Mesenchymal stem cell (in vitro differentiated cells and primary cell): ENCODE data around the gene RAB7B.

Experiments
- DNase-seq: peaks from one replicate; pipeline ENCODE4 v3.0.0-alpha.2; 2013
- H2AFZ ChIP-seq: one replicate; pipeline ENCODE4 v1.6.1; 2013; ENCODE audit warnings: low read depth, mild to moderate bottlenecking, control low read depth, inconsistent platforms, low read length, moderate library complexity
- H2AK5ac ChIP-seq: 2 replicates; pipeline ENCODE4 v1.6.1; 2013; ENCODE audit warnings: low read length, moderate library complexity, mild to moderate bottlenecking, inconsistent platforms; ENCODE audit not compliant: severe bottlenecking
- H2BK120ac ChIP-seq: one replicate; pipeline ENCODE4 v1.6.1; 2013; ENCODE audit warnings: low read depth, mild to moderate bottlenecking, inconsistent platforms, low read length, moderate library complexity
- H2BK12ac ChIP-seq, 2 experiments: one replicate each; pipeline ENCODE4 v1.6.1; 2013; ENCODE audit warnings: inconsistent platforms in 2 of 2, low read length in 2 of 2, mild to moderate bottlenecking in 2 of 2, moderate library complexity in 2 of 2, control low read depth in 1 of 2
- H2BK15ac ChIP-seq: one replicate; pipeline ENCODE4 v1.6.1; 2013; ENCODE audit warnings: mild to moderate bottlenecking, low read depth, inconsistent platforms; ENCODE audit not compliant: poor library complexity, severe bottlenecking
- H2BK5ac ChIP-seq: 2 replicates; pipeline ENCODE4 v1.6.1; 2013; ENCODE audit warnings: low read depth, mild to moderate bottlenecking, low read length, control low read depth, inconsistent platforms; ENCODE audit not compliant: poor library complexity, severe bottlenecking
- H3K14ac ChIP-seq, 2 experiments: one replicate each; pipeline ENCODE4 v1.6.1; 2013; ENCODE audit warnings: inconsistent platforms in 2 of 2, low read length in 2 of 2, control low read depth in 1 of 2, mild to moderate bottlenecking in 1 of 2, moderate library complexity in 1 of 2
- H3K18ac ChIP-seq, 2 experiments: one replicate each; pipeline ENCODE4 v1.6.1; 2013; ENCODE audit warnings: inconsistent platforms in 2 of 2, low read length in 2 of 2, control low read depth in 1 of 2, low read depth in 1 of 2, mild to moderate bottlenecking in 1 of 2
- H3K23ac ChIP-seq, 2 experiments: one replicate each; pipeline ENCODE4 v1.6.1; 2013; ENCODE audit warnings: inconsistent platforms in 2 of 2, low read length in 2 of 2, mild to moderate bottlenecking in 2 of 2, moderate library complexity in 2 of 2, control low read depth in 1 of 2
- H3K27ac ChIP-seq: 2 replicates; pipeline ENCODE4 v1.5.1; 2013; ENCODE audit warnings: mild to moderate bottlenecking, moderate library complexity, low read length, control low read depth, inconsistent platforms; ENCODE audit not compliant: poor library complexity, severe bottlenecking
- H3K27me3 ChIP-seq, 2 experiments: 2 replicates each; pipeline versions ENCODE4 v1.6.1 to v1.7.0; 2013; ENCODE audit warnings: low read length in 2 of 2, mild to moderate bottlenecking in 2 of 2, moderate library complexity in 2 of 2, control low read depth in 1 of 2, inconsistent platforms in 1 of 2; ENCODE audit not compliant: control insufficient read depth in 1 of 2, insufficient read depth in 1 of 2
- H3K36me3 ChIP-seq, 2 experiments: 2 replicates each; pipeline versions ENCODE4 v1.6.1 to v1.7.0; 2013; ENCODE audit warnings: low read length in 2 of 2, control low read depth in 1 of 2, inconsistent platforms in 1 of 2, low read depth in 1 of 2, mild to moderate bottlenecking in 1 of 2; ENCODE audit not compliant: insufficient read depth in 2 of 2, control insufficient read depth in 1 of 2
- H3K4ac ChIP-seq, 2 experiments: one replicate each; pipeline ENCODE4 v1.6.1; 2013; ENCODE audit warnings: inconsistent platforms in 2 of 2, low read length in 2 of 2, mild to moderate bottlenecking in 2 of 2, moderate library complexity in 2 of 2, control low read depth in 1 of 2, low read depth in 1 of 2
- H3K4me1 ChIP-seq: 2 replicates; pipeline ENCODE4 v1.6.1; 2013; ENCODE audit warnings: low read depth, low read length, control low read depth; ENCODE audit not compliant: control insufficient read depth, insufficient read depth
- H3K4me2 ChIP-seq: 2 replicates; pipeline ENCODE4 v1.6.1; 2013; ENCODE audit warnings: low read length, mild to moderate bottlenecking, inconsistent platforms; ENCODE audit not compliant: poor library complexity, severe bottlenecking
- H3K4me3 ChIP-seq, 2 experiments: 2 replicates each; pipeline versions ENCODE4 v1.5.1 to v1.7.0; 2013; ENCODE audit warnings: low read length in 2 of 2, mild to moderate bottlenecking in 2 of 2, control low read depth in 1 of 2, low read depth in 1 of 2; ENCODE audit not compliant: insufficient read depth in 1 of 2
- H3K79me1 ChIP-seq: replicated peaks from 2 replicates; pipeline ENCODE4 v1.6.1; 2013; ENCODE audit warnings: mild to moderate bottlenecking, control low read depth, low read length, inconsistent platforms; ENCODE audit not compliant: poor library complexity, severe bottlenecking
- H3K9ac ChIP-seq: 2 replicates; pipeline ENCODE4 v1.7.0; 2013; ENCODE audit warnings: mild to moderate bottlenecking, low read length, moderate library complexity
- H3K9me3 ChIP-seq: 2 replicates; pipeline ENCODE4 v1.7.0; 2013; ENCODE audit warnings: mild to moderate bottlenecking, low read length; ENCODE audit not compliant: control insufficient read depth
- H4K8ac ChIP-seq: one replicate; pipeline ENCODE4 v1.6.1; 2013; ENCODE audit warnings: inconsistent platforms, mild to moderate bottlenecking, low read length, moderate library complexity
- H4K91ac ChIP-seq: one replicate; pipeline ENCODE4 v1.6.1; 2013; ENCODE audit warnings: mild to moderate bottlenecking, low read length, inconsistent platforms
- WGBS: methylation state at CpG from one replicate; pipeline ENCODE4 v1.1.7; 2013; ENCODE audit warnings: mixed read lengths; 5-methylcytosine and 5-hydroxymethylcytosine counted together

The RAB7B gene

DNA sequence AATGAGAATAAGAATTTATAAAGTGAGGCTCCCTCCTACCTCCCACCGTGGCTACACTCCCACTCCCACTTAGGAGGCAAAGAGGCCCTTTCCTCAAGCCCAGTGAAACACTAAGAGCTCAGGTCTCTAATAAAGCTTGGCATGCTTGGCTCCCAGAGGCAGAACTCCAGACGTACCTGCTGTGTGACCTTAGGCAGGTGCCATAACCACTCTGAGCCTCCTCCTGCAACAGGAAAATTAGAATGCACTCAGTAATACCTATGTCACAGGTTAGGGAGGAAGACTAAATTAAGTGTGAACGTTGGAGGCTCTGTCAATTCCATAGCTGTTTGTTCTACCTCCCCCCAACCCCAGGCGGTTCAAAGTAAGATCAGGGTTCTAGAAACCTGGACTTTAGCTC, 43.4 kb downstream of the RAB7B start:
- Histone ChIP-seq H3K27me3 (peaks cover 5 to 73% of the 10 kb centered on the region in 2 experiments), H2AFZ (no peak overlapping the region), H4K8ac (no peak overlapping the region), H3K4me1 (no peaks in the 10 kb centered on the region), H3K27ac (no peak overlapping the region), H2BK5ac (no peak overlapping the region), H3K4me3 (no peak overlapping the region), H3K4ac (no peak overlapping the region), H3K79me1 (no peaks in the 10 kb centered on the region), H3K23ac (no peak overlapping the region), H3K36me3 (no peaks in the 10 kb centered on the region), H3K14ac (no peak overlapping the region), H3K9me3 (no peaks in the 10 kb centered on the region), H3K4me2 (no peak overlapping the region), H2AK5ac (no peak overlapping the region), H3K18ac (no peak overlapping the region), H4K91ac (no peak overlapping the region), H2BK120ac (no peak overlapping the region), H2BK15ac (no peak overlapping the region), H3K9ac (no peak overlapping the region), H2BK12ac (no peak overlapping the region)
- no peak for DNase-seq
- WGBS: 74% methylated on average over 4 of the region's 4 CpGs

DNA sequence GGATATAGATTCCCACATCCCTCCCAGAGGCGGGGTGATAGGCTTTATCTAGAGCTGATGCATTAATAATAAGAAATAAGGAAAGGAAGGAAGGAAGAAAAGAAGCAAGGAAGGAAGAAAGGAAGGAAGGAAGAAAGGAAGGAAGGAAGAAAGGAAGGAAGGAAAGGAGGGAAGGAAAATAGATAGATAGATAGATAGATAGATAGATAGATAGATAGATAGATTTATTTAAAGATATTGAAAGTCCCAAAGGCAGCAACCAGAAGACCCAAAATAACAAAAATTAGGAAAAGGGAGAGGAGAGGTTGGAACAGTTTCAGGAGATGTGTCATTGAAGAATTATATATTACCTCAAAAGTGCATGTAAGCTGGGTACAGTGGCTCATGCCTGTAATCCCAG, 47.7 kb downstream of the RAB7B start:
- no peak overlapping the region for H4K91ac ChIP-seq
- H3K4ac ChIP-seq: no peak overlapping the region
- H2BK12ac ChIP-seq: no peak overlapping the region
- H3K4me3 ChIP-seq: no peak overlapping the region
- no peak overlapping the region for H2BK120ac ChIP-seq
- H3K9ac ChIP-seq: no peak overlapping the region
- H3K23ac ChIP-seq: no peak overlapping the region
- H3K18ac ChIP-seq: no peak overlapping the region
- H3K36me3 ChIP-seq: no peaks in the 10 kb centered on the region
- no peaks in the 10 kb centered on the region for H3K79me1 ChIP-seq
- peaks cover 0 to 70% of the 10 kb centered on the region in 2 experiments for H3K27me3 ChIP-seq
- no peak overlapping the region for H2BK5ac ChIP-seq
- H3K27ac ChIP-seq: no peak overlapping the region
- no peaks in the 10 kb centered on the region for H3K9me3 ChIP-seq
- no peak overlapping the region for H4K8ac ChIP-seq
- H2BK15ac ChIP-seq: no peak overlapping the region
- no peak for DNase-seq
- H3K4me2 ChIP-seq: no peak overlapping the region
- H3K14ac ChIP-seq: no peak overlapping the region
- H3K4me1 ChIP-seq: no peaks in the 10 kb centered on the region
- no peak overlapping the region for H2AK5ac ChIP-seq
- WGBS: 97% methylated on average over 1 of the region's 1 CpG
- no peak overlapping the region for H2AFZ ChIP-seq

DNA sequence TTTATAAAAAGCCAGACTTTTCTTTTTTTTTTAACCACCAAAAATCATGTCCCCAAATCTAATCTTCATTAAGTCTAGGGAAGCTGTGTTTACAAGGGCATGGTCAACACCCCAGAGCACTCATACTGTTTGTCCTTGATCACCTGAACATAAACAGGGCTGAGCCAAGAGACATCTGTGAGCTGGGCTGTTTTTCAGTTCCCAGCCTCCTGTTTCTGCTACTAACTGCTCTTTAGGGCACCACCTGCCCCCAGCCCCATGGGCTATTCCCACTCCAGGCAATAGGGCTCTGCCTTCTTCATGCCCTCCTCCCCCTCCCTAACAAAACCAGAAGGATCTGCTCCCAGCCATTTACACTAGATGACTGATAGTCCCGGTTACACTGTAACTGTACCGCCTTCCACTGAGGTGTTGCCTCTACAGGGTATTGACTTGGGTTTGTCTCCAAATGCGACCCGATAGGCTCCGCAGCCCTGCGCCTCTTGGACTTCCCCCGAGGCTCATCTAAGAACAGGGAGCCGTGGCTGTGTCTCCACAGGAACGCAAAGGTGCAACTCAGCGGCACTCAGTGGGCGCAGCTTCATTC, 48.3 kb downstream of the RAB7B start:
- H3K23ac ChIP-seq: no peak overlapping the region
- H3K9me3 ChIP-seq: no peaks in the 10 kb centered on the region
- H2BK12ac ChIP-seq: no peak overlapping the region
- no peak overlapping the region for H3K4me3 ChIP-seq
- H2BK15ac ChIP-seq: no peak overlapping the region
- no peak overlapping the region for H3K9ac ChIP-seq
- no peak for DNase-seq
- no peak overlapping the region for H2AK5ac ChIP-seq
- WGBS: 71% methylated on average over 10 of the region's 11 CpGs
- no peak overlapping the region for H3K14ac ChIP-seq
- no peak overlapping the region for H2BK120ac ChIP-seq
- no peak overlapping the region for H3K4me2 ChIP-seq
- no peak overlapping the region for H4K8ac ChIP-seq
- H3K79me1 ChIP-seq: no peaks in the 10 kb centered on the region
- no peak overlapping the region for H2AFZ ChIP-seq
- H3K27ac ChIP-seq: no peak overlapping the region
- no peaks in the 10 kb centered on the region for H3K36me3 ChIP-seq
- H2BK5ac ChIP-seq: no peak overlapping the region
- H3K4me1 ChIP-seq: no peaks in the 10 kb centered on the region
- no peak overlapping the region for H3K4ac ChIP-seq
- peaks cover 0 to 70% of the 10 kb centered on the region in 2 experiments for H3K27me3 ChIP-seq
- H4K91ac ChIP-seq: no peak overlapping the region
- H3K18ac ChIP-seq: no peak overlapping the region

DNA sequence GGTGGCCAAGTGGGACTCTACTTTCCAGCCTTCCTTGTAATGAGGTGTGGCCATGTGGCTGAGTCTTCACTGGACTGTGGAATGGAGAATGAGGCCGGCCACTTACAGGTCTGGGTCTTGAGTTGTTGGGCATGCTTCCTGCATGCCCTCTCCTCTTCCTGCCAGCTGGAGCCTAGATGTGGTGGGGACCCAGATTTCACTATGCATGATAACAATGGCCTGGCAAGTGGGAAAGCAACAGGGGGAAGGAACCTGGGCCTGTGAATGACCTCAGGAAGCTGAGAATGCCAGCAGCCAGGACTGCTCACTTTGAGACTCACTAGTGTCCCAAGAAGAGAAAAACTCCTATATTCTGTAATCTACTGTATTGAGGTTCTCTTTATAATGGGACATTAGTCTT, 51.4 kb downstream of the RAB7B start:
- Histone ChIP-seq H2AK5ac (no peak overlapping the region), H2BK15ac (no peak overlapping the region), H3K9me3 (no peaks in the 10 kb centered on the region), H3K23ac (no peak overlapping the region), H3K27ac (no peak overlapping the region), H3K4me3 (no peak overlapping the region), H3K27me3 (peaks cover 10 to 79% of the 10 kb centered on the region in 2 experiments), H3K4ac (no peak overlapping the region), H2BK120ac (no peak overlapping the region), H3K79me1 (no peaks in the 10 kb centered on the region), H3K14ac (peak overlapping the region in 1 of 2 experiments; percentile 3), H3K4me2 (no peak overlapping the region), H3K36me3 (no peaks in the 10 kb centered on the region), H3K9ac (no peak overlapping the region), H3K4me1 (no peaks in the 10 kb centered on the region), H2BK5ac (no peak overlapping the region), H4K8ac (no peak overlapping the region), H2BK12ac (no peak overlapping the region), H3K18ac (no peak overlapping the region), H2AFZ (no peak overlapping the region), H4K91ac (no peak overlapping the region)
- WGBS: 81% methylated on average over 1 of the region's 1 CpG
- no peak for DNase-seq
